Trophoblast cell (in vitro differentiated cells and primary cell): Measurements from ENCODE around the gene DCP1B.

ENCODE experiments used
- DNase-seq, 2 donors: peaks; one replicate each; pipeline ENCODE4 v3.0.0-alpha.2; 2016
- H2AFZ ChIP-seq: 2 replicates; pipeline ENCODE4 v1.6.1; 2013; ENCODE audit warnings: low read length, moderate library complexity, mild to moderate bottlenecking; ENCODE audit not compliant: insufficient read depth, poor library complexity
- H2AK5ac ChIP-seq: 2 replicates; pipeline ENCODE4 v1.6.1; 2013; ENCODE audit warnings: mild to moderate bottlenecking, low read length
- H2BK120ac ChIP-seq: 2 replicates; pipeline ENCODE4 v1.6.1; 2013; ENCODE audit warnings: low read length, mild to moderate bottlenecking, moderate library complexity; ENCODE audit not compliant: insufficient read depth, poor library complexity
- H2BK12ac ChIP-seq: 2 replicates; pipeline ENCODE4 v1.6.1; 2013; ENCODE audit warnings: mild to moderate bottlenecking, low read length, moderate library complexity
- H2BK5ac ChIP-seq: 2 replicates; pipeline ENCODE4 v1.6.1; 2013; ENCODE audit warnings: low read length, low read depth, moderate library complexity, mild to moderate bottlenecking; ENCODE audit not compliant: poor library complexity
- H3K14ac ChIP-seq: 2 replicates; pipeline ENCODE4 v1.6.1; 2013; ENCODE audit warnings: mild to moderate bottlenecking, low read length
- H3K18ac ChIP-seq: 2 replicates; pipeline ENCODE4 v1.6.1; 2013; ENCODE audit warnings: mild to moderate bottlenecking, low read length
- H3K23ac ChIP-seq: 2 replicates; pipeline ENCODE4 v1.6.1; 2013; ENCODE audit warnings: low read length
- H3K27ac ChIP-seq: 2 replicates; pipeline ENCODE4 v1.5.1; 2013; ENCODE audit warnings: low read depth, mild to moderate bottlenecking, inconsistent platforms, low read length, moderate library complexity
- H3K27me3 ChIP-seq: 2 replicates; pipeline ENCODE4 v1.6.1; 2013; ENCODE audit warnings: inconsistent platforms, mild to moderate bottlenecking, low read length, moderate library complexity; ENCODE audit not compliant: insufficient read depth
- H3K36me3 ChIP-seq, 2 experiments: 1 replicate in 1 of 2; 2 replicates in 1 of 2; pipeline ENCODE4 v1.6.1; 2013; ENCODE audit warnings: low read length in 2 of 2, mild to moderate bottlenecking in 2 of 2, moderate library complexity in 1 of 2; ENCODE audit not compliant: insufficient read depth in 2 of 2, control insufficient read depth in 1 of 2
- H3K4ac ChIP-seq: 2 replicates; pipeline ENCODE4 v1.6.1; 2013; ENCODE audit warnings: low read depth, mild to moderate bottlenecking, low read length, moderate library complexity
- H3K4me1 ChIP-seq, 2 experiments: 1 replicate in 1 of 2; 2 replicates in 1 of 2; pipeline ENCODE4 v1.6.1; 2013; ENCODE audit warnings: low read length in 2 of 2, mild to moderate bottlenecking in 2 of 2, moderate library complexity in 1 of 2; ENCODE audit not compliant: insufficient read depth in 2 of 2, control insufficient read depth in 1 of 2
- H3K4me2 ChIP-seq: 2 replicates; pipeline ENCODE4 v1.6.1; 2013; ENCODE audit warnings: inconsistent platforms, mild to moderate bottlenecking, low read length, moderate library complexity
- H3K4me3 ChIP-seq: 2 replicates; pipeline ENCODE4 v1.5.1; 2013; ENCODE audit warnings: mild to moderate bottlenecking, low read depth, low read length, inconsistent platforms
- H3K79me1 ChIP-seq: one replicate; pipeline ENCODE4 v1.6.1; 2013; ENCODE audit warnings: low read length
- H3K79me2 ChIP-seq: 2 replicates; pipeline ENCODE4 v1.6.1; 2013; ENCODE audit warnings: low read length, mild to moderate bottlenecking; ENCODE audit not compliant: control insufficient read depth, insufficient read depth, poor library complexity
- H3K9ac ChIP-seq: 2 replicates; pipeline ENCODE4 v1.6.1; 2013; ENCODE audit warnings: mild to moderate bottlenecking, low read length
- H3K9me3 ChIP-seq: 2 replicates; pipeline ENCODE4 v1.6.1; 2013; ENCODE audit warnings: low read depth, mild to moderate bottlenecking, control low read depth, inconsistent platforms, low read length; ENCODE audit not compliant: insufficient read depth
- H4K12ac ChIP-seq: 2 replicates; pipeline ENCODE4 v1.6.1; 2013; ENCODE audit warnings: low read depth, mild to moderate bottlenecking, low read length, moderate library complexity
- H4K8ac ChIP-seq: 2 replicates; pipeline ENCODE4 v1.6.1; 2013; ENCODE audit warnings: low read depth, mild to moderate bottlenecking, low read length, moderate library complexity
- H4K91ac ChIP-seq: one replicate; pipeline ENCODE4 v1.6.1; 2013; ENCODE audit warnings: low read depth, mild to moderate bottlenecking, low read length, moderate library complexity
- WGBS: extraction: QIAGEN DNeasy Blood & Tissue Kit; methylation state at CpG from one replicate; pipeline ENCODE4 v1.1.7; 2013; ENCODE audit warnings: missing lambda C conversion rate; ENCODE audit not compliant: insufficient read length, insufficient coverage; ENCODE audit errors: extremely low coverage; 5-methylcytosine and 5-hydroxymethylcytosine counted together

DCP1B gene

DNA sequence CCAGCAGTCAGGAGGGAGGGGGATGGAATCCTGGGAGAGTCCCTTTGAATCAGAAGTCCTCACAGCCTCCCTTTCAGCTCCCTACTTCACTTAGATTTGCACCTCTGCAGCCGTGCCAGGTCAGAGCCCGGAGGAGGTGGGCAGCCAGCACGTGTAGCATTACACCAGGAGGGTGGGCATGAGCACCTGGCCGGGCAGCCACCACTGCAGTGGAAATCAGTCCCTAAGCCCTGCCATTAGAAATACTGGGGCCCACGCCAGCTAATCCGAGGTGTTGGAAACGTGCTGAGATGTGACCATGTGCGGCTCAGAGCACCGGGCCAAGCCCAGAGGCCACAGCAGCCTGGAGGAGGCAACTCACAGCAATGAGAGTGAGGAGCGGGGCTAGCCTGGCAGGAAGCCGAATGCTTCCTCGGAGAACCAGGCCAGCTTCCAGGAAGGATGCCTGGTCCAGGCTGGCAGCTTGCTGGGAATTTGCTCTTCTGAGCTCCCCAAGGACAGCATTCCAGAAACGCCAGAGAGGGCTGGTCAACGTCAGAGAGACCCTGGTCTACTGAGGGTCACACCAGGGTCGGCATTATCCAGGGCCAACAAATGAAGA is 76.4 kb downstream of the DCP1B start:
- H3K4me2 ChIP-seq = no peak overlapping the region
- H3K4ac ChIP-seq = no peak overlapping the region
- H3K27me3 ChIP-seq = no peaks in the 10 kb centered on the region
- WGBS = no CpG with 5 or more reads among the region's 15 CpGs
- no peak for DNase-seq
- no peak overlapping the region for H2BK5ac ChIP-seq
- no peak overlapping the region for H3K23ac ChIP-seq
- H2AK5ac ChIP-seq = no peak overlapping the region
- no peak overlapping the region for H2BK12ac ChIP-seq
- no peak overlapping the region for H3K18ac ChIP-seq
- no peak overlapping the region for H4K12ac ChIP-seq
- peaks cover 3 to 7% of the 10 kb centered on the region in 2 experiments for H3K4me1 ChIP-seq
- no peak overlapping the region for H4K91ac ChIP-seq
- H3K27ac ChIP-seq = no peak overlapping the region
- no peak overlapping the region for H2BK120ac ChIP-seq
- no peak overlapping the region for H2AFZ ChIP-seq
- H3K36me3 ChIP-seq = no peaks in the 10 kb centered on the region
- no peak overlapping the region for H3K14ac ChIP-seq
- no peak overlapping the region for H4K8ac ChIP-seq
- peaks cover 2% of the 10 kb centered on the region for H3K9me3 ChIP-seq
- no peaks in the 10 kb centered on the region for H3K79me2 ChIP-seq
- H3K79me1 ChIP-seq = no peaks in the 10 kb centered on the region
- no peak overlapping the region for H3K4me3 ChIP-seq
- no peak overlapping the region for H3K9ac ChIP-seq

DNA sequence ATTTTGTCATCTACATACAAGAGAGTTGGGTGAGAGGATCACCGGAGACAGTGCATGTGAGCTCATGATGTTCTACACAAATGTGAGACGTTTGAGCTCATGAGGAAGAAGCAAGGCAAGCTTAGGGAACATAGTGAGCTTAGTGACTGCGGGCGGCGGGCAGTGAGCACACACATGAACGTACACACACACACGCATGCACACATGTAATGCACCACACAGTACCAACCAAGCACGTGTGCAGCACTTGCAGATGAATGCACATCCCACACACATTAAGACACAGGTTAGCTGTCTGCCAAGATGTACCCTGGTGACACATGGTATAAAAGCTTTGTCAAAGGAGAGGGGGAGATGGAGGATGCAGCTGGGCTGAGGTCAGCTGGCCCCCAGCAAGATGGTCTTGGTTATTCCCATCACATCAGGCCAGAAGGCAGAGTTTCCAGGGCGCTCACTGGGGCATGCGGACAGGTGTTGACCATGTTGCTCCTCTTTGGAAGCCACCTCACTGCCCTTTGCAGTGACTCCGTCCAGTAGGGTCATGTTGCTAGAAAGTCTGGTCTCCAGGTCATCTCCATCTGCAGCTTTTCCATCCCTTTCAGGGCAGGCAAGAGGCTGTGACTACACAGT is 77.1 kb downstream of the DCP1B start:
- Histone ChIP-seq H2AFZ (no peak overlapping the region), H3K9ac (no peak overlapping the region), H2AK5ac (no peak overlapping the region), H2BK120ac (no peak overlapping the region), H3K27ac (no peak overlapping the region), H3K18ac (no peak overlapping the region), H3K4ac (no peak overlapping the region), H2BK5ac (no peak overlapping the region), H3K4me3 (no peak overlapping the region), H3K27me3 (no peaks in the 10 kb centered on the region), H4K91ac (no peak overlapping the region), H3K36me3 (no peaks in the 10 kb centered on the region), H3K14ac (no peak overlapping the region), H3K4me2 (no peak overlapping the region), H4K12ac (no peak overlapping the region), H3K4me1 (peaks cover 3 to 7% of the 10 kb centered on the region in 2 experiments), H3K79me2 (no peaks in the 10 kb centered on the region), H3K23ac (no peak overlapping the region), H3K9me3 (peaks cover 2% of the 10 kb centered on the region), H2BK12ac (no peak overlapping the region), H3K79me1 (no peaks in the 10 kb centered on the region), H4K8ac (no peak overlapping the region)
- no peak for DNase-seq
- no CpG with 5 or more reads among the region's 11 CpGs for WGBS

GRCh38 chr12:1926251-1926657 is 78.0 kb downstream of the DCP1B start:
- Histone ChIP-seq H3K27ac (no peak overlapping the region), H3K9ac (no peak overlapping the region), H3K9me3 (peaks cover 2% of the 10 kb centered on the region)

DNA sequence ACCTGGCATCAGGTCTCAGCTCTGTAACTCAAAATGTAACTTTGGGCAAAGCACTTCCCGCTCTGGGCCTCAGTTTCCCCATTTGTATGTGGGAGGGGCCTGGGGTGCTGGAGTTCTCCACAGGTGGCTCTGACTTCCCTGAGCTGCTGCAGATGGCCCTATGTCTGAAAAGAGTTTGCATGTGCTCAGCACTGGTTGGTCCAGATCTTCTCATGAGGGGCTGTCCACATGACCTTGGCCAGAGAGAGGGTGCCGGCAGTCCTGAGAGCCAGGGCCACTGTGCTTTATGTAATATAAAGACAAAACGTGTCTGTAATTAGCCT is 78.6 kb downstream of the DCP1B start:
- Histone ChIP-seq H2AFZ (no peak overlapping the region), H2BK12ac (no peak overlapping the region), H3K14ac (no peak overlapping the region), H4K12ac (no peak overlapping the region), H3K9ac (no peak overlapping the region), H3K9me3 (peaks cover 2% of the 10 kb centered on the region), H3K79me2 (no peaks in the 10 kb centered on the region), H3K79me1 (no peaks in the 10 kb centered on the region), H2AK5ac (no peak overlapping the region), H3K23ac (no peak overlapping the region), H3K4ac (no peak overlapping the region), H2BK120ac (no peak overlapping the region), H3K36me3 (no peaks in the 10 kb centered on the region), H3K27ac (no peak overlapping the region), H3K18ac (no peak overlapping the region), H3K27me3 (no peaks in the 10 kb centered on the region), H4K91ac (no peak overlapping the region), H3K4me2 (no peak overlapping the region), H2BK5ac (no peak overlapping the region), H3K4me1 (peaks cover 3 to 7% of the 10 kb centered on the region in 2 experiments), H4K8ac (no peak overlapping the region), H3K4me3 (no peak overlapping the region)
- no peak for DNase-seq
- no CpG with 5 or more reads among the region's 3 CpGs for WGBS

More at GRCh38 chr12:1926251-1926657, 78.0 kb downstream of the DCP1B start:
- Histone ChIP-seq H3K23ac (no peak overlapping the region), H3K4ac (no peak overlapping the region), H2BK120ac (no peak overlapping the region), H2AFZ (no peak overlapping the region), H3K36me3 (no peaks in the 10 kb centered on the region), H4K12ac (no peak overlapping the region), H3K27me3 (no peaks in the 10 kb centered on the region), H3K79me2 (no peaks in the 10 kb centered on the region), H2BK5ac (no peak overlapping the region), H3K4me3 (no peak overlapping the region), H4K91ac (no peak overlapping the region), H2BK12ac (no peak overlapping the region), H3K79me1 (no peaks in the 10 kb centered on the region), H3K18ac (no peak overlapping the region), H3K4me2 (no peak overlapping the region), H2AK5ac (no peak overlapping the region), H3K4me1 (peaks cover 3 to 7% of the 10 kb centered on the region in 2 experiments), H3K14ac (no peak overlapping the region), H4K8ac (no peak overlapping the region)
- no peak for DNase-seq
- WGBS = no CpG with 5 or more reads among the region's 7 CpGs
